ENCODE results near the gene CACNG6.
A peak's percentile ranks its signal among the peaks of the same experiment; 100 is the strongest.
"Not testable (repeated sequence)": the region's sequence is repeated elsewhere in the genome, so short reads cannot be mapped to it uniquely, and the experiment has no call there.

Gene CACNG6
- total RNA-seq: 0 to 0.30 (median 0) reads per million in 9 experiments

GRCh38 chr19:53991224-53992113 is at the start of gene CACNG6:
Gene CACNG6 (plus strand): TSS chr19:53991637. CDS start chr19:53992878, 1,241 bp downstream.
- H3K9me3 Mint-ChIP-seq: no peaks in the 10 kb centered on the region
- no peaks in the 10 kb centered on the region for H3K36me3 Mint-ChIP-seq (ENCODE audit: insufficient read depth)
- H3K4me1 Mint-ChIP-seq (ENCODE audit: low read depth in 2 of 2): peaks cover 0 to 4% of the 10 kb centered on the region in 2 donors
- peaks cover 49% of the 10 kb centered on the region in 2 donors for H3K27me3 Mint-ChIP-seq
- peak within 1 kb of the TSS in 1 of 2 donors; percentile 21 for H3K27ac Mint-ChIP-seq
- H3K4me3 Mint-ChIP-seq: peak within 1 kb of the TSS; percentile 49 to 61
- DNase-seq (no peak), ATAC-seq (replicated peaks) (no peak)

GRCh38 chr19:53942001-53942786 is 49.2 kb upstream of the CACNG6 start:
- Mint-ChIP-seq H3K9me3 (peaks cover 0 to 8% of the 10 kb centered on the region in 2 donors), H3K36me3 (ENCODE audit: insufficient read depth) (peaks cover 5% of the 10 kb centered on the region), H3K4me1 (ENCODE audit: low read depth in 2 of 2) (peaks cover 0 to 5% of the 10 kb centered on the region in 2 donors), H3K27ac (no peak overlapping the region), H3K27me3 (peaks cover 64 to 86% of the 10 kb centered on the region in 2 donors), H3K4me3 (peak overlapping the region in 1 of 2 donors; percentile 36)
- DNase-seq: no peak
- ATAC-seq (replicated peaks): no peak

GRCh38 chr19:53944416-53944815 is 47.0 kb upstream of the CACNG6 start:
- H3K27me3 Mint-ChIP-seq: peaks cover 58 to 80% of the 10 kb centered on the region in 2 donors
- peaks cover 0 to 5% of the 10 kb centered on the region in 2 donors for H3K4me1 Mint-ChIP-seq (ENCODE audit: low read depth in 2 of 2)
- ATAC-seq (replicated peaks): no peak
- no peak overlapping the region for H3K4me3 Mint-ChIP-seq
- no peak for DNase-seq
- H3K9me3 Mint-ChIP-seq: peaks cover 0 to 8% of the 10 kb centered on the region in 2 donors
- peaks cover 5% of the 10 kb centered on the region for H3K36me3 Mint-ChIP-seq (ENCODE audit: insufficient read depth)
- H3K27ac Mint-ChIP-seq: no peak overlapping the region

GRCh38 chr19:53944933-53945332 is 46.5 kb upstream of the CACNG6 start:
- Mint-ChIP-seq H3K4me3 (no peak overlapping the region), H3K27ac (no peak overlapping the region), H3K36me3 (ENCODE audit: insufficient read depth) (peaks cover 5% of the 10 kb centered on the region), H3K9me3 (peaks cover 0 to 8% of the 10 kb centered on the region in 2 donors), H3K27me3 (peaks cover 53 to 75% of the 10 kb centered on the region in 2 donors), H3K4me1 (ENCODE audit: low read depth in 2 of 2) (peaks cover 0 to 5% of the 10 kb centered on the region in 2 donors)
- no peak for DNase-seq
- ATAC-seq (replicated peaks): no peak

- peaks cover 0 to 8% of the 10 kb centered on the region in 2 donors for H3K9me3 Mint-ChIP-seq
- no peak overlapping the region for H3K4me3 Mint-ChIP-seq
- no peak for DNase-seq
- no peak overlapping the region for H3K27ac Mint-ChIP-seq
- H3K27me3 Mint-ChIP-seq: peaks cover 48 to 70% of the 10 kb centered on the region in 2 donors
- H3K36me3 Mint-ChIP-seq (ENCODE audit: insufficient read depth): peaks cover 5% of the 10 kb centered on the region
- peaks cover 0 to 5% of the 10 kb centered on the region in 2 donors for H3K4me1 Mint-ChIP-seq (ENCODE audit: low read depth in 2 of 2)
- ATAC-seq (replicated peaks): no peak
Measured at GRCh38 chr19:53945441-53945840, 46.0 kb upstream of the CACNG6 start.

GRCh38 chr19:53945998-53946397 is 45.4 kb upstream of the CACNG6 start:
- Mint-ChIP-seq H3K4me1 (ENCODE audit: low read depth in 2 of 2) (peaks cover 0 to 5% of the 10 kb centered on the region in 2 donors), H3K27ac (no peak overlapping the region), H3K9me3 (peaks cover 0 to 8% of the 10 kb centered on the region in 2 donors), H3K36me3 (ENCODE audit: insufficient read depth) (peaks cover 5% of the 10 kb centered on the region), H3K27me3 (peaks cover 45 to 65% of the 10 kb centered on the region in 2 donors), H3K4me3 (no peak overlapping the region)
- ATAC-seq (replicated peaks) (no peak), DNase-seq (no peak)

- Mint-ChIP-seq H3K4me1 (ENCODE audit: low read depth in 2 of 2) (peaks cover 0 to 2% of the 10 kb centered on the region in 2 donors), H3K27ac (peak overlapping the region in 1 of 2 donors; percentile 80), H3K36me3 (ENCODE audit: insufficient read depth) (peaks cover 2% of the 10 kb centered on the region), H3K27me3 (peaks cover 39 to 64% of the 10 kb centered on the region in 2 donors), H3K4me3 (no peak overlapping the region), H3K9me3 (peaks cover 0 to 5% of the 10 kb centered on the region in 2 donors)
- no peak for DNase-seq
- no peak for ATAC-seq (replicated peaks)
Measured at GRCh38 chr19:53947624-53948023, 43.8 kb upstream of the CACNG6 start.

GRCh38 chr19:53948611-53949010 is 42.8 kb upstream of the CACNG6 start:
- not testable (repeated sequence) for H3K4me1 Mint-ChIP-seq (ENCODE audit: low read depth in 2 of 2); H3K36me3 Mint-ChIP-seq (ENCODE audit: insufficient read depth); H3K9me3 Mint-ChIP-seq; H3K4me3 Mint-ChIP-seq; ATAC-seq (replicated peaks); H3K27ac Mint-ChIP-seq; DNase-seq
- H3K27me3 Mint-ChIP-seq: peaks cover 35 to 60% of the 10 kb centered on the region in 2 donors

- no peak overlapping the region for H3K27ac Mint-ChIP-seq
- H3K36me3 Mint-ChIP-seq (ENCODE audit: insufficient read depth): no peaks in the 10 kb centered on the region
- H3K4me3 Mint-ChIP-seq: no peak overlapping the region
- peaks cover 41 to 59% of the 10 kb centered on the region in 2 donors for H3K27me3 Mint-ChIP-seq
- DNase-seq (no peak), ATAC-seq (replicated peaks) (no peak)
- H3K4me1 Mint-ChIP-seq (ENCODE audit: low read depth in 2 of 2): no peaks in the 10 kb centered on the region
- H3K9me3 Mint-ChIP-seq: no peaks in the 10 kb centered on the region
Measured at GRCh38 chr19:53951436-53951835, 40.0 kb upstream of the CACNG6 start.

- Mint-ChIP-seq H3K4me1 (ENCODE audit: low read depth in 2 of 2) (no peaks in the 10 kb centered on the region), H3K4me3 (no peak overlapping the region)
- ATAC-seq (replicated peaks): no peak
Measured at GRCh38 chr19:53951947-53952346, 39.5 kb upstream of the CACNG6 start.

GRCh38 chr19:53953383-53953782 is 38.1 kb upstream of the CACNG6 start:
- DNase-seq: no peak
- H3K9me3 Mint-ChIP-seq: no peaks in the 10 kb centered on the region
- no peak overlapping the region for H3K4me3 Mint-ChIP-seq
- no peaks in the 10 kb centered on the region for H3K4me1 Mint-ChIP-seq (ENCODE audit: low read depth in 2 of 2)
- no peak for ATAC-seq (replicated peaks)
- H3K36me3 Mint-ChIP-seq (ENCODE audit: insufficient read depth): no peaks in the 10 kb centered on the region
- H3K27me3 Mint-ChIP-seq: peaks cover 48 to 63% of the 10 kb centered on the region in 2 donors
- no peak overlapping the region for H3K27ac Mint-ChIP-seq

More at GRCh38 chr19:53951947-53952346, 39.5 kb upstream of the CACNG6 start:
- Mint-ChIP-seq H3K36me3 (ENCODE audit: insufficient read depth) (no peaks in the 10 kb centered on the region), H3K9me3 (no peaks in the 10 kb centered on the region), H3K27me3 (peaks cover 44 to 60% of the 10 kb centered on the region in 2 donors), H3K27ac (no peak overlapping the region)
- no peak for DNase-seq

- ATAC-seq (replicated peaks) (no peak), DNase-seq (no peak)
- Mint-ChIP-seq H3K4me1 (ENCODE audit: low read depth in 2 of 2) (peaks cover 3 to 5% of the 10 kb centered on the region in 2 donors), H3K9me3 (no peaks in the 10 kb centered on the region), H3K27me3 (peaks cover 78 to 86% of the 10 kb centered on the region in 2 donors), H3K36me3 (ENCODE audit: insufficient read depth) (no peaks in the 10 kb centered on the region), H3K27ac (no peak overlapping the region), H3K4me3 (no peak overlapping the region)
Measured at GRCh38 chr19:53957448-53958167, 33.8 kb upstream of the CACNG6 start.

GRCh38 chr19:53958168-53958571 is 33.3 kb upstream of the CACNG6 start:
- peaks cover 77 to 86% of the 10 kb centered on the region in 2 donors for H3K27me3 Mint-ChIP-seq
- H3K36me3 Mint-ChIP-seq (ENCODE audit: insufficient read depth): no peaks in the 10 kb centered on the region
- no peak overlapping the region for H3K27ac Mint-ChIP-seq
- ATAC-seq (replicated peaks) (no peak), DNase-seq (no peak)
- no peaks in the 10 kb centered on the region for H3K9me3 Mint-ChIP-seq
- no peak overlapping the region for H3K4me3 Mint-ChIP-seq
- H3K4me1 Mint-ChIP-seq (ENCODE audit: low read depth in 2 of 2): peaks cover 3 to 5% of the 10 kb centered on the region in 2 donors
